Activated T-cell treated with anti-CD3 and anti-CD28 coated beads, Interleukin-2, amount 50 U/mL, for 48 hours (primary cell): Measurements from ENCODE around the gene APOL6.
"Not testable (repeated sequence)": the region's sequence is repeated elsewhere in the genome, so short reads cannot be mapped to it uniquely, and the experiment has no call there.

Experiments
- DNase-seq, 2 experiments: peaks; one replicate each; pipeline ENCODE4 v3.0.0-alpha.2; 2020

Gene APOL6

DNA sequence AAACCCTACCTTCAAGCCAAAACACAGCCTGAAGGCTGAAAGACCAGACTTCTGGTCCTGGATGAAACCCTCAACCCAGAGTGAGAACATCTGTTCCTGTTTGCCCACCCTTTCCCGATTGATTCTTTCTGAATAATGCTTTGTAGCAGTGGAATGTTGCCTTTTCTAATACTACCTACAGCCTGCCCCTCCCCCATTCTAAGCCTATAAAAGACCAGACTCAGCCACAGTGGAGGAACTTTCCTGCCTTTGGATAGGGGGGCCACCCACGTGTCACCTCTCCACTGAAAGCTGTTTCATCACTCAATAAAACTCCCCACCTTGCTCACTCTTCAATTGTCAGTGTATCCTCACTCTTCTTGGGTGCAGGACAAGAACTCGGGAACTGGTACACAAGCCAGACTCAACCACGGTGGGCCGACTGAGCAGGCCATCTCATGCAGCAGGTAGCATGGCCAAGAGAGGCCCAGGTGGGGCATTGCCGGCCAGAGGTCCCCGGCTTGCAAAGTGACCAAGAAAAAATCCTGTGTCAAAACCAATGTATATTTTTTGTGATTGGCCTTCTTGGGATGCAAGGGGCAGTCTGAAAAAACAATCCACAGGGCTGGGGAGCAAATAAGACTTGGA lies 6.6 kb upstream of the APOL6 start:
- peak in 1 of 2 experiments; percentile 11 for DNase-seq

DNA sequence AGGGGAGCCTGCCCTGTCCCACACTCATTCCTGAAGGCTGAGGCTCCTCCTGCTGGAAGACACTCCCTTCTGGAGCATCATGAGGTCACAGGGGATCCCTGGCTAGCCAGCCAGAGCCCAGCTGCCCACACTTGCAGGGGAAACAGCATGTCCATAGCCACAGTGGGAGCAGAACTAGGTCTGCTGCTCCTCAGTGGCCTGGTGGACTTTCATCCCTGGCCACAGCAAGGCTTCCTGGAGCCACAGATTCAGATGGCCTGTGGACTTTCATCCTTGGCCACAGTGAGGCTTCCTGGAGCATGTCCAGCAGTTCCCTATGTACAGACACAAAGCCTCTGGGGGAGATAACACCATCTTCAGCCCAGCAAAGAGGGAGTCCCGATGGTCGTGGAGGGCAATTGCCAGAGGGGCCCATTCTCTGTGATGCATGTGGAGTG lies 5.9 kb upstream of the APOL6 start:
- DNase-seq: peak in 1 of 2 experiments; percentile 10

DNA sequence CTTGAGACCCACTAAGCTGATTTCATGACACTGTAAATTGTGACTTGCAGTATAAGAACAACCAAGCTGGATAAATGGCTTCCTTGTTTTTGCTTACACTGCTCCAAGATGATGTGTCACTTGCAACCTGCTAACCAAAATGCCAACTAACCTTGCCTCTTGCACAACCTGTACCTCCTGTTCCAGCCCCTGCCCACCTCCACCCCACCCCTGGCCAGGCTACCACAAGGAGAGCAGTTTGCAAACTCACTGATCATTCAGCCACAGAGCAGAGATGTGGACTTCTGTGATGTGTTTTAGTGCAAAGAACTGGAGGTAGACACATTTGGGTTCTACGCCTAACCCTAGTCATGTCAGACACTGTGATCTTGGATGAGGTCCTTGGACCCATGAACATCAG lies 4.3 kb upstream of the APOL6 start:
- peak in 1 of 2 experiments; percentile 10 for DNase-seq

DNA sequence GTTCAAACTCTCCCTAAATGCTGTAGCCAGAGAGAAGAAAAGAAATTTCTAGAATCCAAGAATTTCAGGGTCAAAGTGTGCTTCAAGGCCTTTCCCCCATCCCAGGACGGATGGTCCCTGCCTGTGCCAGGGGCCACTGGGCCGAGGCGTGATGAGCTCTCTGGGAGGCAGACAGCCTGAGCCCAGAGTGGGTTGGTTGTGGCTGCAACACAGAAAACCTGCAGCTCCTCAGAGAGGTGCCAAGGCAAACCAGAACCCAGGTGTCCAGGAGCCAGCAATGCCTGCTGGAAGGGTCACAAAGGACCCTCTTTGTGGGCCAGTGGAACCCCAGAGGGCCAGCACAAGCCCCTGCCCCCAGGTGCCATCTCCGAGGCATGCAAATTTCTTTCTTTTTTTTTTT lies 2.6 kb upstream of the APOL6 start:
- peak in 1 of 2 experiments; percentile 14 for DNase-seq

DNA sequence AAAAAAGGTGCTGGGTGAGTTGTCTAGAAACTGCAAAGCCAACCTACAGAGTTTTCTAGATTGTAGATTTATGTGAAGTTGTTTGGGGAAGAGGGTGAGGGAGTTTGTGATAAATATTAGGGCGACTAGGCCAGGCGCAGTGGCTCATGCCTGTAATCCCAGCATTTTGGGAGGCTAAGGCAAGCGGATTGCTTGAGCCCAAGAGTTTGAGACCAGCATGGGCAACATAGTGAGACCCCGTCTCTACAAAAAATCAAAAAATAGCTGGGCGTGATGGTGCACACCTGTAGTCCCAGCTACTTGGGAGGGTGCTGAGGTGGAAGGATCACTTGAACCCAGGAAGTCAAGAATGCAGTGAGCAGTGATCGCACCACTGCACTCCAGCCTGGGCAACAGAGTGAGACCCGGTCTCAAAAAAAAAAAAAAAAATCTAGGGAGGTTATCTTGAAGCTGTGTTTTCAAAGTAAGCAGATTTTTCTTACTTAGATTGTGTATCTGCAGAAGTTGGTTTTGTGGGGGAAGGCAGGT lies 844 bp downstream of the APOL6 start:
- peak; percentile 45 to 47 for DNase-seq

DNA sequence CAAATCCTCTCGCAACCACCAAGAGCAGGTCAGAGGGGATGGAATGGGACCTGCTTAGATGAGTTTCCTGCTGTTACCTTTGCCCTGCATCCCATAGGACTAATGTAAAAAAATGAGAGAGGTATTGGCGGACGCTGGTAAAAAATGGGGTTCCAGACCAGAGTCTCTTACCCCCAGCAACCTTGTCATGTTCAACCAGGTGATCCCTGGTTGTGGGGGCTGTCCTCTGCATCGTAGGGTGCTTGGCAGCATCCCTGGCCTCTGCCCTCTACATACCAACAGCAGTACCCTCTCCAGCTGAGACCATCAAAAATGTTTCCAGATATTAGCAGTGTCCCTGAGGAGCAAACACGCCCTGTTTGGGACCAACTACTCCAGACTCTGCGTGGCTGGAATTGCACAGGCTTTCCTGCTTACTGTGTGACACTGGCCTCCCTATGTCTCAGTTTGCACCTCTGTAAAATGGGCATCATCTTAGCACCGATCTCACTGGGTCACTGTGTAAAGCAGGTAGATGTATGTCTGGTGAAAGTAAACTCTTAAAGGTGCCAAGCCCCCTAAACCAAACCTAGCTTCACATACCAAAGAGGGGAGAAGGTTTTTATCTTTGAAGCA lies 1.5 kb downstream of the APOL6 start:
- DNase-seq: peak in 1 of 2 experiments; percentile 26

DNA sequence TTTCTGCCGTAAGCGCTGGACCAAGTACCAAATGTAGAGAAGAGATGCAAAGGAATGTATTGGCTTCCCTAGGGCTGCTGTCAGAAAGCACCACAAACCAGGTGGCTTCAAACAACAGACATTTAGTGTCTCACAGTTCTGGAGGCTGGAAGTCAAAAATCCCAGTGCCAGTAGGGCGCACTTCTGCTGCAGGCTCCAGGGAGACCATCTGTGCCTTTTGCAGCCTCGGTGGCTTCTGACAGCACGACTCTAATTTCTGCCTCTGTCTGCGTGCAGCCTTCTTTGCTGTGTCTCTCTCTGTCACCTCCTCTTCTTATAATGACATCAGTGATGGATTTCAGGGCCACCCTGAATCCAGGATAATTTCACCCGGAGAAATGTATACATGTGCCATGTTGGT lies 2.8 kb downstream of the APOL6 start:
- DNase-seq: peak in 1 of 2 experiments; percentile 19

DNA sequence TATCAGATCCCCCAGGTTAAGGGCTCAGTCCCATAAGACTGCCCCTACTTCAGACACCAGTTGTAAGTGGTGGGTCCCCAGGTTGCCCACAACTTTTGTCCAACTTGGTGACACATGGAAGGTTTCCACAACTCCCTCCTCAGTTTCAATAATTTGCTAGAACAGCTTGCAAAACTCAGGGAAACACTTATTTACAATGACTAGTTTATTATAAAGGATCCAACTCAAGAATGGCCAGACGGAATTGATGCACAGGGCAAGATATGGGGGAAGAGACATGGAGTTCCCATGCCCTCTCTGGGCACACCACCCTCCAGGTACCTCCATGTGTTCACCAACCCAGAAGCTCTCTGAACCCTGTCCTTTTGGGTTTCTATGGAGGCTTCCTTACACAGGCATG lies 5.6 kb downstream of the APOL6 start:
- peak in 1 of 2 experiments; percentile 11 for DNase-seq

DNA sequence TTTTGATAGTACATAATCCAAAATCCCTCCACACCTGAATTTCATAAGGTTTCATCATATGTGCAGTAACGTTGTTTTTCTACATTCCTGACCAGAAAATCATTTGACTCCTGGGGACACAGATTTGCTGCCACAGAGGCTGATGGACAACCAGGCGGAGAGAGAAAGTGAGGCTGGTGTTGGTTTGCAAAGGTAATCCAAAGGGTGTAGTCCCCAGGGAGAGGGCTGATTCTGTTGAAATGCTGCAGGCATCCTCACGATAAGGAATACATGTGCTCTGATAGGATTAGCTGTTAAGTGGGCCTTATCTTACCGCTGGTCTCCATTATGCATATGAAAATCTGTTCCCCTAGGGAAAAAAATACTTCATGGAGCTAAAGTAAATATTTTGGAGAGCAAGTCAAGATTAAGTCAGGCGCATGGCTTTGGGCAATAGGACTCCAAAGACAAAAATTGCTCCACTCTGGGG lies 8.1 kb downstream of the APOL6 start:
- DNase-seq: no peak

DNA sequence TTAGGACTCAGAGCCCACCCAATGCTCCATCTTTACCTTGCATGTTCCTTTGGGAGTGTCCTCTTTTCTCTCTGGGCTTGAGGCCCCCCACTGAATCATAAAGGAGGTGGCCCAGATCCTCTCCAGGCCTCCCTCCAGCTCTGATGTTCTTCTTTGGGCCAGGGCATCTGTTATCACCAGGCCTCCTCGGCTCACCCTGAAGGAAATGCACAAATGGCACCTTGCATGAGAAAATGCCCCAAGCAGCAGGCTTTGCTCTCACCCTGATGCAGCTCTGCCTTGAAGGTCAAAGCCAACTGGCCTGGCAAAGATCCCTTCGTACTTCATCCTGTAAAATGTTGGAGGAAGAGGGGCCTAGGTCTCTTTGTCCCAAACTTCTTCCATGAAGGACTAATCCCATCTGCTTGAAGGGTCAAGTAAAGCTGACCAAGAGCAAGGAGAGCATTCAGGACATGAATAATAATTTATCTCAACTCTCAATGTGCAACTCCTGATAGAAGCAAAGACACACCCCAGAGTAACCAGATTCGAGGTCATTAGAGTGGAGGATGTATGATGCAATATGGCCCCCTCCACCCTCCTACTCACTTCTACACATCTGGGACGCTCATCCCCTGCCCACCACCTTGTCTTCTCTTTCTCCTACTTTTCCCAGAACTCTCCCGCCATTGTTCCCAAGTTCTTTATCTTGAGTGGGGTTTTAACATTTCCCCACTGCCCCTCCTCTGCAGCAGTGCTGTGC lies 9.5 kb downstream of the APOL6 start:
- no peak for DNase-seq

DNA sequence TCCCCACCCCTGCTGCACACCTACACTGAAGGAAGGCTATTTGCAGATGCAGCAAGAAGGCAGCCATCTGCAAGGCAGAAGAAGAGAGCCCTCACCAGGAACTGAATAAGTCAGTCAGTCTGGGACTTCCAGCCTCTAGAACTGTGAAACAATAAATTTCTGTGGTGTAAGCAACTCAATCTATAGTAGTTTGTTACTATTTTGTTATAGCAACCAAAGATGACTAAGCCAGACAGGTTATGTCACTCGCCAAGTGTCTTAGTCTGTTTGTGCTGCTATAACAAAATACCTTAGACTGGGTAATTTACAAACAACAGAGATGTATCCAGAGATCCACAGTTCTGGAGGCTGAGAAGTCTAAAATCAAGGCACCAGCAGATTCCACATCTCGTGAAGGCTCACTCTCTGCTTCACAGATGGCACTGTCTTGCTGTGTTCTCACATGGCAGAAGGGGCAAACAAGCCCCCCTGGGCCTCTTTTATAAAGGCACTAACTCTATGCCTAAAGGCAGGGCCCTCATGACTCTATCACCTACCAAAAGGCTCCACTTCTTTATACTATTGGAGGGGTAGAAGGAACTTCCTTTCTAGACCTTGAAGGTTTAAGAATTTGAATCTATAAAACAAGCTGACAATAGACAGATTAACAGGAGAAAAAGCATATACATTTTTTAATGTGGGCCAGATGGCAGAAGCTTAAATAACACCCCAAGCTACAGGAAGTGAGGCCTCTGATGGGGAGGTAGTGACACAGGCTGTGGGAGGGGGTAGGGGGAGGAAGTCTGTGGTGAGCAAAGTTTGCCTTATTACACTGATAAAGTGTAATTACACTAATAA lies 12.3 kb downstream of the APOL6 start:
- DNase-seq: peak in 1 of 2 experiments; percentile 41

DNA sequence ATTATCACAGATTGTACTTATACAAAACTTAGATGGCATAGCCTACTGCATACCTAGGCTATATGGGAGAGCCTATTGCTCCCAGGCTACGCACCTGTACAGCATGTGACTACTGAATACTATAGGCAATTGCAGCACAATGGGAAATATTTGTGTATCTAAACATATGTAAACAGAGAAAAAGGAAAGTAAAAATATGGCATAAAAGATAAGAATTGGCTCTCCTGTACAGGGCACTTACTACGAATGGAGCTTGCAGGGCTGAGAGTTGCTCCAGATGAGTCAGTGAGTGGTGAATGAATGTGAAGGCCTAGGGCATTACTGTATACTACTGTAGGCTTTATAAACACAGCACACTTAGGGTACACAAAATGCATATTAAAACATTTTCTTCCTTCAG lies 13.2 kb downstream of the APOL6 start:
- DNase-seq: no peak

DNA sequence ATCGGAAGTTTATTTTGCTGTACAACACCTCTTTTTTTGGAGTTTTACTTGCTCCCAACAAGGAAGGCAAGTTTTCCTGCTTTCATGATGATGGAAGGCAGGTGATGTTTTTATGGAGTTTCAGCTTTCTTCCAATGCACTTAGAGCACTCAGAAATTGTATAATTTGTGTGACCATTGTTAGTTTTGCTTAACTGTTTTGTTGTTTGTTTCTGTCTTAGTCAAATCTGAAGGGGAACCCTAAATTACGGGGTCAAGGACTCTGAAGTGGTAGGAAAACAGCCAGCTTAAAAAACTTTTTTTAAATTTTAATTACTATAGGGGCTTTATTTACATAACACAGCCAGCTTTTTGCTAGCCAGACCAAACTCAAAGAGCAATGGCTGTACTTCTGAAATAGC lies 14.7 kb downstream of the APOL6 start:
- DNase-seq: no peak

DNA sequence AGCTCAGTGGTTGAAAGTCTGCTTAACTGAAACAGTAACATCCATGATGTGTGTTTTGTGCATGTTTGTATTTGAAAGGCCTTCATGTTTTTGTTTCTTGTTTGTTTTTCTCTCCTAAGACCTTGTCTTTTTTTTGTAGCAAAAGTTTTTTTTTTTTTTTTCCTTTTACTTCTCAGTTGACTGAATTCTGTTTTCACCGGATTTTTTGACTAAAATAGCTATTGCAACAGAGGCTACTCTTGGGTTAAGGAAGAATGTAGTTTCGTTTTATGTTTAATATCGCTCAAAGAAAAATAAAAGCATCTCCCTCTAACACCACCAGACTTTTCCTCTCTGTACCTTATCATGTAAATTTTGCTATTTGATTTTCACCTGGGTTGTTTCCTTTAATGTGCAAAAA lies 15.1 kb downstream of the APOL6 start:
- no peak for DNase-seq

DNA sequence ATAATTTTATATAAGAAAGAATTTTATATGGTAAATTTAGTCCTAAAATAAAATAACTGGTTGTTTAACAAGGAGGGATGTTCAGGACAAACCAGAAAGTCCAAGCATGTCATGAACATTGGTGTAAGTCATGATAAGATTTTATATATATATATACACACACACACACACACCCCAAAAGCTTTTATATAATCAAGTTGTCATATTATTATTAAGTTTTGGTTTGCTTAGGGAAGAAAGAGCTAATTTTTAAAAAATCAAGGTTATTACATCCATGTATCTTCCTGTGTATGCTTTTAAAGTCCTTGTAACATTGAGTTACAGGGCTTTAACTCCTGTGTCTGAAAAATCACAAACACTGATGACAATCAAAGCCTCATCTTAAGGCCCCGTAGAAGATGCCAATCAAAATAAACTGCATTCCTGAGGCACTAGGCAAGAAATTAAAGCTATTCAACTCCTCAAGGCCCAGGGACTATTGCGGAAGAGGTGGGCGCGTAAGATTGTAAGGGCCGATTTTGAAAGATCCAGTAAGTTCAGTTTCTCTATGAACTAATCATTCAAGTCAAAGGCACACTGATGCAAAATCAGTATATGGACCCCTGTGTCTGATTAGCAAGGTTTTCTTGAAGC lies 16.8 kb downstream of the APOL6 start:
- DNase-seq: no peak

DNA sequence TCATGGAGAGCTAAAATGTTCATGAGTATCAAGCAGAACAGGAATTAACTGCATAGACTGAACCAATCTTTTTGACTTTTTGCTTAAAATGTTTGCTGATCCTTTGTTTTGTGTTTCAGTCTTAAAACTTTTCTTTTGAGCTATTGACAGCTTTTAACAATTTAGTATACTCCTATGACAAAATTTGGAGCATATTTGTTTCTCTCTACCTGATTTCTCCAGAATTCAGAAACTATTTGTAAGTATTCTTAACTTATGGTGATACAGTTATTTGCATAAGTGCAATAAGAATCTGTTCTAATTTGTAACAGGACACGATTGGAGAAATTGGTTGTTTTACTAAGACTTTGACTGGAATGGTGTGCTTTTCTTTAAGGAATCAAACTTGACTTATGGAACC lies 18.5 kb downstream of the APOL6 start:
- not testable (repeated sequence) for DNase-seq

DNA sequence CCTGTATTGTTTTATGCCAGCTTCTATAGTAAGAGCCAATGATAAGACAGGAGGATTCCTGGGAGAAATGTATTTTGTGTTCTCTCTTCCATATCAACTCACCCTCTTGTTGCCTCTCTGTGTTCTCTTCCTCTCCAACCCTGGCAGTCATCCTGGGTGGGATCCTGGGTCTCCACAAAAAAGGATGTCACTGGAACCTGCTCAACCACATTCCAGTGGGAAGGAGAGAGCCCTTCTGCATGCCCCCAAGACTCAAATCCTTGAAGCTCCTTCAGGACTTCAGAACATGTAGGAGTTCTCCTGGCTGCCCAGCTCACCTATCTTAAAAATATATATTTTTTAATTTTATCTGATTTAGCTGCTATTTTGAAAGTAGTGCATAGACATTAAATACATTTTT lies 26.1 kb downstream of the APOL6 start:
- DNase-seq: no peak

DNA sequence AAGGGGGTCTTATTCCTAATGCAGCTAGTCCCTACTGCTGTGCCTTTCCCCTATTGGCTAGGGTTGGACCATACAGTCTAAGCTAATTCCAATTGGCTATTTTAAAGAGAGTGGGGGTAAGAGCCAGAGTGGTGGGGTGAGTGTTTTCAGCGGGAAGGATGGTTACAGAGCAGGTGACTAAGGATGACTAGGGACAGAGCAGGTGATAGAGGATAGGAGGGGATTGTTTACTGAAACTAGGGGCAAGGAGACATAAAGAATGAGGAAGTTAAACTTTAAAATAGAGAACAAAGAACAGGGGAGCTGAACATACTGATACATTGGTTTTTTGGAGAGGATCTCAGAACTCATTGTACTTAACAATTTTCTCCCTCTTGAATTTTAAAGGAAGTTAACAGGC lies 27.8 kb downstream of the APOL6 start:
- DNase-seq: not testable (repeated sequence)

DNA sequence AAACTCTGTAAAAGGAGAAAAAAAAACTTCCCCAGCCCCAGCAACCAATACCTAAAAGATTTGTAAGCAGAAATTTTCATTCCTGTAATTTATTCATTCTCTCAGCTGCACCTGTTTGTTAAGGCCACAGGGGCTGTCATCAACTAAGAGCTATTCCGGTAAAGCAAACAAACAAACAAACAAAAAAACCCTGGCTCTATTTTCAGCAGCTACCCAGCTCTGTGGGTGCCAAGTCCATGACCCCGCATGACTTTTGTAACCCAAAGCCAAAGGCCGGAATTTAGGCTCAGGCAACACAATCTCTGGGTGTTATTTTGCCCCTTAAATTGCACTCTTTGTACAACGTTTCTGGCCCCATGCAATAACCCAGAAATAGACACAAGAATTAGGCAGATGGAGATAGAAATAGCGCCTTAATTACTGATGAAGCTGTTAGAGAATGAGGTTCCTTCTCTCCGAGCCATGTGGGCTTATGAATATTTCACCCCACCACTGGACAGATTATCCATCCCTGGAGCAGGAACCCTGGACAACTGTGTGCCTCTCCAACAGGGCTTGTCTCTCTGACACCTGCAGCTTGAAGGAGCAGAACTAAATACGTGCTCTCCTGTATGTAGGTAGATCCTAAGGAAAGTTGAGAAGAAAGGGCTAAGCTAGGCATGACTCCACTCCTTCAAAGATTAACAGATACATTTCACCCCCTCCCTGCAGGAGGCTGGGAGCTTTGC lies 29.4 kb downstream of the APOL6 start:
- no peak for DNase-seq

DNA sequence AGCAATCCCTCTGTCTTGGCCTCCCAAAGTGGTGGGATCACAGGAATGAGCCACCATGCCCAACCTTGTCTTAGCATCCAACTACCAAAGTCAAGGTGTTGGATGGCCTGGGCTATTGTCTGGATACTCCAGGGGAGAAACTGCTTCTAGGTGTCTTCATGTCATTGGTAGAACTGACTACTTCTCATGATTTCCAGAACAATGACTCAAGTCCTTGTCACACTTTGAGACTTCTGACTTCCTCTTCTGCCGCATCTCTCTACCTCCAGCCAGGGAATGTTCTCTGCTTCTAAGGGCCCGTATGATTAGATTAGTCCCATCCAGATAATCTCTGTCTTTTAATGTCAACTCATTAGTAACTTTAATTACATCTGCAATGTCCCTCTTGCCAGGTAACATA lies 30.6 kb downstream of the APOL6 start:
- DNase-seq: no peak

DNA sequence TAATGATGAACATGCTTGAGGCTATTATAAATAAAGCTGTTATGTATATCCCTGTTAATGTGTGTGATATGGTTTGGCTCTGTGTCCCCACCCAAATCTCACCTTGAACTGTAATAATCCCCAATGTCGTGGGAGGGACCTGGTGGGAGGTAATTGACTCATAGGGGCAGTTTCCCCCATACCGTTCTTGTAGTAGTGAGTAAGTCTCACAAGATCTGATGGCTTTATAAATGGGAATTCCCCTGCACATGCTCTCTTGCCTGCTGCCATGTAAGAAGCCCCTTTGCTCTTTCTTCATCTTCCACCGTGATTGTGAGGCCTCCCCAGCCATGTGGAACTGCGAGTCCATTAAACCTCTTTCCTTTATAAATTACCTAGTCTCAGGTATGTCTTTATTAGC lies 31.2 kb downstream of the APOL6 start:
- peak; percentile 62 to 68 for DNase-seq
